HG02678 (cell line): ENCODE results near the gene NEO1.

ENCODE experiments used
- ATAC-seq: cut with Tn5 transposase; IDR thresholded peaks from one replicate; pipeline ENCODE4 v1.9.1; 2021; ENCODE audit warnings: mild to moderate bottlenecking, moderate library complexity; ENCODE audit not compliant: unreplicated experiment

Gene NEO1

GRCh38 chr15:73051807-73052652 is at the start of gene NEO1:
NEO1 (plus strand) TSS chr15:73052463; CDS start chr15:73052676, 213 bp downstream.
- ATAC-seq: peak; percentile 65

GRCh38 chr15:73004462-73004861 is 47.8 kb upstream of the NEO1 start:
- ATAC-seq: no peak

- no peak for ATAC-seq
Observed at GRCh38 chr15:73005032-73005431, 47.2 kb upstream of the NEO1 start.

GRCh38 chr15:73005446-73005845 is 46.8 kb upstream of the NEO1 start:
- ATAC-seq: no peak

- no peak for ATAC-seq
Observed at GRCh38 chr15:73006523-73006922, 45.7 kb upstream of the NEO1 start.

GRCh38 chr15:73009066-73010056 is 42.9 kb upstream of the NEO1 start:
- no peak for ATAC-seq

- no peak for ATAC-seq
Observed at GRCh38 chr15:73010154-73011152, 41.8 kb upstream of the NEO1 start.

- no peak for ATAC-seq
Observed at GRCh38 chr15:73014904-73015303, 37.4 kb upstream of the NEO1 start.

GRCh38 chr15:73015493-73015892 is 36.8 kb upstream of the NEO1 start:
- ATAC-seq: no peak

- ATAC-seq: no peak
Observed at GRCh38 chr15:73017987-73018386, 34.3 kb upstream of the NEO1 start.

GRCh38 chr15:73019154-73019553 is 33.1 kb upstream of the NEO1 start:
- no peak for ATAC-seq

GRCh38 chr15:73019601-73020146 is 32.6 kb upstream of the NEO1 start:
- ATAC-seq: no peak

- ATAC-seq: no peak
Observed at GRCh38 chr15:73021139-73021621, 31.1 kb upstream of the NEO1 start.

GRCh38 chr15:73022161-73022560 is 30.1 kb upstream of the NEO1 start:
- ATAC-seq: no peak

- ATAC-seq: no peak
Observed at GRCh38 chr15:73023071-73023470, 29.2 kb upstream of the NEO1 start.

- ATAC-seq: no peak
Observed at GRCh38 chr15:73024168-73024567, 28.1 kb upstream of the NEO1 start.

GRCh38 chr15:73026511-73027054 is 25.7 kb upstream of the NEO1 start:
- ATAC-seq: no peak

- no peak for ATAC-seq
Observed at GRCh38 chr15:73028031-73028430, 24.2 kb upstream of the NEO1 start.

- no peak for ATAC-seq
Observed at GRCh38 chr15:73028831-73029451, 23.3 kb upstream of the NEO1 start.
